VCaP (cell line): ENCODE results near the gene TMEM63A.

Experiments
- H3K27ac ChIP-seq: fragments of 450-650 bp; 2 replicates; pipeline ENCODE4 v1.5.1; 2017
- TF ChIP-seq, protein P1 (sequence below): fragments of 450-650 bp; conservative IDR thresholded peaks from 2 replicates; pipeline ENCODE4 v1.5.1; 2017; ENCODE audit warnings: mild to moderate bottlenecking, moderate library complexity

TMEM63A gene

DNA sequence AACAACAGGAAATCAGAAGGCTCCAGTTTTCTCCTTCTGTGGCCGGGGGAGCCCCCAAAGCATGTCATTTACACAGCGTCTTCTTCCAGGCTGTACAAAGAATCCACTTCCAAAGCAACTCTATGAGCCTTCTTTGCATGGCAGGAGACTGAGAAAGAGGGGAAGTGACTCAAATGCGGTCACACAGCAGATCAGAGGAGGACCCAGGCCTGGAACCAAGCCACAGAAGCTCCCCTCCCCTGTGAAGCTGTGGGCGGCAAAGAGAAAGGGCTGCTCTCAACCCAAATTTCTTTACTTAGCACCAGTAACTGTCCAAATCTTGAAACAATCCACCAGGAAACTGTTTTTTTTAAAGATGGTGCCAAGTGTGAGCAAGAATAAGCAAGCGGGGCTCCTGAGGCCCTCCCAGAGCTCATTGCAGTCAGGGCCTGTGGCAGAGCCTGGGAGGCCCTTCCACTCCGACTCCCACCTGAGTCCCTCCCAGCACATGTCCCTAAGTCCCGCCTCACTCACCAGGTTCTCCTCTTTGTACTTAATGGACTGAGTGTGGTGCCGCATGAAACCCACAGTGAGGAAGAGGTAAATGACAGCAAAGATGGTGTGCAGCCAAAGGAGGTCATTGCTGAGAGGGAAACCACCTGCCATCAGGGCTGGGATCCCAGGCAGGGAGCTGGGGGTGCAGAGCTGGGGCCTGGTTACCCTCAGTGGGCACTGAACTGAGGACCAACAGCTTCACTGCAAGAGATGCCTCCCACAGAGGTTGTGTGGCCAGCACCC, 15.9 kb downstream of the TMEM63A start:
- H3K27ac ChIP-seq: no peak overlapping the region
- TF ChIP-seq, protein P1, sequence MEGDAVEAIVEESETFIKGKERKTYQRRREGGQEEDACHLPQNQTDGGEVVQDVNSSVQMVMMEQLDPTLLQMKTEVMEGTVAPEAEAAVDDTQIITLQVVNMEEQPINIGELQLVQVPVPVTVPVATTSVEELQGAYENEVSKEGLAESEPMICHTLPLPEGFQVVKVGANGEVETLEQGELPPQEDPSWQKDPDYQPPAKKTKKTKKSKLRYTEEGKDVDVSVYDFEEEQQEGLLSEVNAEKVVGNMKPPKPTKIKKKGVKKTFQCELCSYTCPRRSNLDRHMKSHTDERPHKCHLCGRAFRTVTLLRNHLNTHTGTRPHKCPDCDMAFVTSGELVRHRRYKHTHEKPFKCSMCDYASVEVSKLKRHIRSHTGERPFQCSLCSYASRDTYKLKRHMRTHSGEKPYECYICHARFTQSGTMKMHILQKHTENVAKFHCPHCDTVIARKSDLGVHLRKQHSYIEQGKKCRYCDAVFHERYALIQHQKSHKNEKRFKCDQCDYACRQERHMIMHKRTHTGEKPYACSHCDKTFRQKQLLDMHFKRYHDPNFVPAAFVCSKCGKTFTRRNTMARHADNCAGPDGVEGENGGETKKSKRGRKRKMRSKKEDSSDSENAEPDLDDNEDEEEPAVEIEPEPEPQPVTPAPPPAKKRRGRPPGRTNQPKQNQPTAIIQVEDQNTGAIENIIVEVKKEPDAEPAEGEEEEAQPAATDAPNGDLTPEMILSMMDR: no peak

DNA sequence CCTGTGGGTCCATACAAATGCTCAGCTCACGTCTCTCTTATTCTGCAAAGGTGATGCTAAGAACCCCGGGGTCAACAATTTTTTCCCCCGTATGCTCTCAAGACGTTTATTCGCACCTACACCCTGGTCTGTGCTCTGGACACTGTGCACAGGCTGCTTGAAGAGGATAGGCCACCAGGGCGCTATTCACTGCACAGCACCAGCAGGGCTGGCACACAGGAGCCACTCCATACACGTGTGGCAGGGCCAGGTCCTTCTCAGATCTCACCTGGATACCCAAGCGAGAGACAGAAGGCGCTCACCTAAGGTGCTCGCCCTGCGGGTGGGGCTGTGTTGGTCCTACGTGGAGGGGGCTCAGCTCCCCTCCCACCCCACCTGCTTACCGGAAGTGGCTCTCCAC, 16.7 kb downstream of the TMEM63A start:
- TF ChIP-seq, protein P1: no peak
- H3K27ac ChIP-seq: no peak overlapping the region

DNA sequence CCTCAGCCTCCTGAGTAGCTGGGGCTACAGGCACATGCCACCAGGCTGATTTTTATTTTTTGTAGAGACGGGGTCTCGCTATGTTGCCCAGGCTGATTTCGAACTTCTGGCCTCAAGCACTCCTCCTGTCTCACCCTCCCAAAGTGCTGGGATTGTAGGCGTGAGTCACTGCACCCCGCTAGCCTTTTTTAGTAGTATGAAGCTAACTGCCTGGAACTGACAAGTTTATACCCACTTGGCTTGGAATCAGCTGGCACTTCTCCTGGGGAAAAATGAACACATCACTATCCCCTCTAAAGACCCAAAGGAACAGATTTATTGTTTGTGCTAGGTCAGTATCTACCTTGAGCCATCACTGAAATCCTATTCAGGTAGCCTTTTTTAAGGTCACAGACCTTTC, 19.0 kb downstream of the TMEM63A start:
- TF ChIP-seq, protein P1: no peak
- H3K27ac ChIP-seq: no peak overlapping the region

DNA sequence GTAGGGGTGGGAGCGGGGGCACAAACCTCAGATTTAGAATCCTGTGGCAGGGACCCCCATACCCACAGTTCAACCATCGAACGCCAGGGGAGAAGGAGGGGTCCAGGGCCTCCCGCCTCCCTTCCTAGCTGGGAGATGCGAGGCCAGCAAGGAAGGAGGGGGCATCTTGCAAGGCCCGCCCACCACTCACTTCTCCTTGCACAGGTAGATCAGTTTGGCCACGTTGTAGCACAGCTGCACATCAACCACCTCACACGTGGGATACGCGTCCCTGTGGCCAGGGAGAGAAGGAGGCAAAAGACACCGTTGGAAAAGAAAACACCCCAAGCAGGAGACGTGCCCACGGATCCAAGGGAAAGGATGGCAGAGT, 19.6 kb downstream of the TMEM63A start:
- no peak overlapping the region for H3K27ac ChIP-seq
- TF ChIP-seq, protein P1: no peak

DNA sequence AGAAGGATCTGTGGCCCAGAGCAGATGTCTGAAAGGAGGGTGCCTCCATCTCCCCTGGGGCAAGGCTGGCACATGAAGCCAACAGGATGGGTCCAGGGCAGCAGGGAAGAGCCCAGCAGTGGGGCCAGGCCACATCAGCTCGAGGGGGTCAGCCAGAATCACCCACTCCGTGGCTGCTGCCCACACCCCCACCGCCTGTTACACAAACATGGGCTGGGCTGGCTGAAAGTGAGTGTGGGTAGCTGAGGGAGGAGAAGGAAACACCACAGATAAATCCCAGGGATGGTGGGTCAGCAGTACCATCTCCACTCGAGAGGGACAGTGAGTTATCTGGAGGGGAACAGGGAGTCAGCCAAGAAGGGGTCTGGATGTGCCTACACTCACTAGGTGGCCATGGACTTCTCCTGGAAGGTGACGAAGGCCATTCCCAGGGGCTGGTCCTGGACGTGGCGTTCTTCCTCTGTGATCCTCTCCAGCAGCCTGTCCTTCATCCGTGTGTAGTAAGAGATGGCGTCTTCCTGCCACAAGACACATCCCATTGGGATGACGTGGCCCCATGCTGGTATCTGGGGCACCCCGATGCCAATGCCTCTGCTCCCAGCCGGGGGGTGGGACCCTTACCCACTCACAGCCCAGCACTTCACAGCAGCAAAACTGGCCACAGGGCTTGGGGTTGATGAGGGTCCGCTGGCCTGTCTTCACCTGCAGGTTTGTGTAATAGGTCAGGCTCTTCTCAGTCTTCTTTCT, 20.2 kb downstream of the TMEM63A start:
- TF ChIP-seq, protein P1: no peak
- H3K27ac ChIP-seq: no peak overlapping the region

DNA sequence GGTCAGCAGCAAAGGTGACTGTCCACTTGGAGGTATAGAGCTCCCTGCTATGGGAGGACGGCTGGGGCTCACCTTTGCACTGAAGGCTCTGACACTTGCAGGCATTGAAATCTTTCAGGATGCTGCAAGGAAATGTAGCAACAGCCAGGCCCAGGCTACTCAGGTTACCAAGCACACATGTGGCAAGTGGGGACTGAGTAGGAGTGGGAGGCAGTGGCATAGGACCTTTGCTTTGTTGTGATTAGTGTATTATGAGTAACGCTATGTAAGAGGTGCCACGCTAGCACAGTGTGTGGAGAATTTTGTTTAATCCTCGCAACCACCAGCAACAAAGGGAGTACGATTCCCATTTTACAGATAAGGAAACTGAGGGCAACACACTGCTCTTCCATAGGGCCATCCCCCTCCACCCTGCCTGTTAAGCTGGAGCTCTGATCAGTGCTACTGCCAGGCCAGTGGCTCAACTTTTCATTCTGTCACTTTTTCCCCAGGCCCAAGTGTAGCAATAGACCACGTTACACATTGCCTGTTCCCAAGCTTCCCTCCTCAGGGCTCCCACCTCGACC, 21.2 kb downstream of the TMEM63A start:
- H3K27ac ChIP-seq: no peak overlapping the region
- TF ChIP-seq, protein P1: no peak

DNA sequence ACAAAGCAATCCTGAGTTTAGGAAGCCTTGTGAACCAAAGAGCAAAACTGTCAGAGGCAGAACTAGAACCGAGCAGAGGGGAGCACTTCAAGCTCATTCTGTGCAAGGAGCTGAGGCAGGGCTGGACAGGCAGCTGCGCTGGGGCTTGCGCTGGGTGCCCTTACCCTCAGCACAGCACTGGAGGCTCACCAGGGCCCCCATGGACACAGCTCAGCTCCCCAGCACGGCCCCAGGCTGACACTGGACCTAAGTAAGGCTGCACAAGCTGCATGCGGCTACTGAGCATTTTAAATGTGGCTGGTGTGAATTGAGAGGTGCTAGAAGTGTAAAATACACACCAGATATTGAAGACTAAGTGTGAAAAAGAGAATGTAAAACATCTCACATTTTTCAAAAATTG, 22.1 kb downstream of the TMEM63A start:
- no peak overlapping the region for H3K27ac ChIP-seq

More for the DNA sequence above, 22.1 kb downstream of the TMEM63A start:
- TF ChIP-seq, protein P1: no peak
